HG03066 (cell line): ENCODE results near the gene EXOC5.

Experiments used
- ATAC-seq: cut with Tn5 transposase; IDR thresholded peaks from one replicate; pipeline ENCODE4 v1.9.1; 2021; ENCODE audit warnings: low read depth; ENCODE audit not compliant: unreplicated experiment

The EXOC5 gene

GRCh38 chr14:57169901-57170300 lies 98.8 kb downstream of the EXOC5 start:
- no peak for ATAC-seq

- no peak for ATAC-seq
Observed at GRCh38 chr14:57168138-57168679, 100.5 kb downstream of the EXOC5 start.

- ATAC-seq: no peak
Observed at GRCh38 chr14:57161583-57162234, 107.0 kb downstream of the EXOC5 start.

- no peak for ATAC-seq
Observed at GRCh38 chr14:57160333-57160732, 108.4 kb downstream of the EXOC5 start.

- ATAC-seq: no peak
Observed at GRCh38 chr14:57153286-57153685, 115.4 kb downstream of the EXOC5 start.
